ENCODE results near the gene DNAI1. TPM values are rescaled to one million over a fixed set of nuclear protein-coding genes. Genes with fewer than 3 reads are reported as not detected.
A peak's percentile ranks its signal among the peaks of the same experiment; 100 is the strongest.

The DNAI1 gene
- total RNA-seq, 1 experiment from 2014 or later = 0.52 TPM

- CTCF ChIA-PET = interaction anchor here (0.5 to 1.5 kb wide), 3 partner anchors 9 to 274 kb away, joined by 3 to 7 read pairs (median 4); no protein-coding TSS in a partner anchor
- TF ChIP-seq, protein P1, sequence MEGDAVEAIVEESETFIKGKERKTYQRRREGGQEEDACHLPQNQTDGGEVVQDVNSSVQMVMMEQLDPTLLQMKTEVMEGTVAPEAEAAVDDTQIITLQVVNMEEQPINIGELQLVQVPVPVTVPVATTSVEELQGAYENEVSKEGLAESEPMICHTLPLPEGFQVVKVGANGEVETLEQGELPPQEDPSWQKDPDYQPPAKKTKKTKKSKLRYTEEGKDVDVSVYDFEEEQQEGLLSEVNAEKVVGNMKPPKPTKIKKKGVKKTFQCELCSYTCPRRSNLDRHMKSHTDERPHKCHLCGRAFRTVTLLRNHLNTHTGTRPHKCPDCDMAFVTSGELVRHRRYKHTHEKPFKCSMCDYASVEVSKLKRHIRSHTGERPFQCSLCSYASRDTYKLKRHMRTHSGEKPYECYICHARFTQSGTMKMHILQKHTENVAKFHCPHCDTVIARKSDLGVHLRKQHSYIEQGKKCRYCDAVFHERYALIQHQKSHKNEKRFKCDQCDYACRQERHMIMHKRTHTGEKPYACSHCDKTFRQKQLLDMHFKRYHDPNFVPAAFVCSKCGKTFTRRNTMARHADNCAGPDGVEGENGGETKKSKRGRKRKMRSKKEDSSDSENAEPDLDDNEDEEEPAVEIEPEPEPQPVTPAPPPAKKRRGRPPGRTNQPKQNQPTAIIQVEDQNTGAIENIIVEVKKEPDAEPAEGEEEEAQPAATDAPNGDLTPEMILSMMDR (IDR thresholded peaks at IDR 0.05; ENCODE audit: insufficient read depth in 1 of 2, low read depth in 1 of 2, low read length in 1 of 2, severe bottlenecking in 1 of 2, unreplicated experiment in 1 of 2) = no peak
- intact Hi-C loops (cut with micrococcal nuclease; ENCODE audit: unreplicated experiment) = no loop called here
- H3K4me3 Mint-ChIP-seq (ENCODE audit: unreplicated experiment) = no peak overlapping the region
- no peaks in the 10 kb centered on the region for H3K36me3 ChIP-seq (ENCODE audit: control insufficient read depth, insufficient read depth, low read length)
- no peaks in the 10 kb centered on the region for H3K27me3 Mint-ChIP-seq (ENCODE audit: insufficient read depth, unreplicated experiment)
- peaks cover 5% of the 10 kb centered on the region for H3K36me3 Mint-ChIP-seq (ENCODE audit: insufficient read depth, unreplicated experiment)
- no peaks in the 10 kb centered on the region for H3K27me3 ChIP-seq (replicated peaks; ENCODE audit: control insufficient read depth, insufficient read depth, low read length)
- no peaks in the 10 kb centered on the region for H3K4me1 ChIP-seq
- H3K9me3 ChIP-seq = no peaks in the 10 kb centered on the region
- POLR2A ChIA-PET = no interaction called here
- peak; percentile 58 to 74 for DNase-seq
- no TSS peak for BruUV-seq (replicated peaks)
- no peak overlapping the region for H3K27ac Mint-ChIP-seq (ENCODE audit: unreplicated experiment)
- H3K9me3 Mint-ChIP-seq (ENCODE audit: unreplicated experiment) = no peaks in the 10 kb centered on the region
- no peaks in the 10 kb centered on the region for H3K4me1 Mint-ChIP-seq (ENCODE audit: low read depth, unreplicated experiment)
- H3K4me3 ChIP-seq (ENCODE audit: low read depth, low read length) = no peak overlapping the region
These were observed 45.3 kb upstream of the DNAI1 start for GRCh38 chr9:34413231-34413852.

DNA sequence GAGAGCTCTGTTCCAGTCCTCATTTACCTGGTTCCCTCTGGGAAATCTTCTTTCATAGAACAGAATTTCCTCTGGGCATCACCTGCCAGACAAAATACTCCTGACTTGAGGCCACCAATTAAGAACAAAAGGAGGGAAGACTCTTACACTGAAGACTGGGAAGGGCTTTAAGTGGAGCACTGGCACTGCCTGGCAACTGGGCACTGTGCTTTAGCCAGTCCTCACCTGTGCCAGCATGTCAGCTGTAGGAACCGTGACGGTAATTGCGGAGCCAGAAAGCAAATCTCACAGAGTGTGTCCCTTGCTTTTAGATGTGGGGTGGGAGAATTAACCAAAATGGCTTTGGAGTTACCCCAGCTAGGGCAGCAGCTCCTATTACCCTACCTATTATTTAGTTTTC lies 40.9 kb upstream of the DNAI1 start:
- H3K4me1 Mint-ChIP-seq (ENCODE audit: low read depth, unreplicated experiment) = no peaks in the 10 kb centered on the region
- no peak overlapping the region for H3K4me3 Mint-ChIP-seq (ENCODE audit: unreplicated experiment)
- Histone ChIP-seq H3K36me3 (ENCODE audit: control insufficient read depth, insufficient read depth, low read length) (no peaks in the 10 kb centered on the region), H3K4me3 (ENCODE audit: low read depth, low read length) (no peak overlapping the region), H3K4me1 (no peaks in the 10 kb centered on the region), H3K9me3 (no peaks in the 10 kb centered on the region), H3K27me3 (replicated peaks; ENCODE audit: control insufficient read depth, insufficient read depth, low read length) (no peaks in the 10 kb centered on the region)
- BruUV-seq (replicated peaks) = no TSS peak
- no peak overlapping the region for H3K27ac Mint-ChIP-seq (ENCODE audit: unreplicated experiment)
- CTCF ChIA-PET = interaction anchor here (0.6 kb wide), 2 partner anchors 178 to 183 kb away, joined by 3 read pairs; no protein-coding TSS in a partner anchor
- no peaks in the 10 kb centered on the region for H3K36me3 Mint-ChIP-seq (ENCODE audit: insufficient read depth, unreplicated experiment)
- no peaks in the 10 kb centered on the region for H3K9me3 Mint-ChIP-seq (ENCODE audit: unreplicated experiment)
- no peaks in the 10 kb centered on the region for H3K27me3 Mint-ChIP-seq (ENCODE audit: insufficient read depth, unreplicated experiment)
- TF ChIP-seq, protein P1 (IDR thresholded peaks at IDR 0.05; ENCODE audit: insufficient read depth in 1 of 2, low read depth in 1 of 2, low read length in 1 of 2, severe bottlenecking in 1 of 2, unreplicated experiment in 1 of 2) = no peak
- POLR2A ChIA-PET = no interaction called here
- no peak for DNase-seq
- intact Hi-C loops (cut with micrococcal nuclease; ENCODE audit: unreplicated experiment) = no loop called here

GRCh38 chr9:34419716-34420504 lies 38.7 kb upstream of the DNAI1 start:
- no peak overlapping the region for H3K4me3 ChIP-seq (ENCODE audit: low read depth, low read length)
- BruUV-seq (replicated peaks) = no TSS peak
- H3K27me3 Mint-ChIP-seq (ENCODE audit: insufficient read depth, unreplicated experiment) = no peaks in the 10 kb centered on the region

More at GRCh38 chr9:34419716-34420504, 38.7 kb upstream of the DNAI1 start:
- no peak overlapping the region for H3K4me3 Mint-ChIP-seq (ENCODE audit: unreplicated experiment)
- intact Hi-C loops (cut with micrococcal nuclease; ENCODE audit: unreplicated experiment) = no loop called here
- no peak overlapping the region for H3K27ac Mint-ChIP-seq (ENCODE audit: unreplicated experiment)
- Histone ChIP-seq H3K36me3 (ENCODE audit: control insufficient read depth, insufficient read depth, low read length) (no peaks in the 10 kb centered on the region), H3K9me3 (no peaks in the 10 kb centered on the region), H3K4me1 (no peaks in the 10 kb centered on the region), H3K27me3 (replicated peaks; ENCODE audit: control insufficient read depth, insufficient read depth, low read length) (no peaks in the 10 kb centered on the region)
- POLR2A ChIA-PET = no interaction called here
- CTCF ChIA-PET = no interaction called here
- DNase-seq = no peak
- H3K9me3 Mint-ChIP-seq (ENCODE audit: unreplicated experiment) = no peaks in the 10 kb centered on the region
- H3K4me1 Mint-ChIP-seq (ENCODE audit: low read depth, unreplicated experiment) = no peaks in the 10 kb centered on the region
- TF ChIP-seq, protein P1 (IDR thresholded peaks at IDR 0.05; ENCODE audit: insufficient read depth in 1 of 2, low read depth in 1 of 2, low read length in 1 of 2, severe bottlenecking in 1 of 2, unreplicated experiment in 1 of 2) = no peak
- no peaks in the 10 kb centered on the region for H3K36me3 Mint-ChIP-seq (ENCODE audit: insufficient read depth, unreplicated experiment)

Data from Caco-2 (cell line).